CD14-positive monocyte (primary cell): ENCODE measurements around the gene PITPNC1. TPM values are rescaled to one million over a fixed set of nuclear protein-coding genes. Genes with fewer than 3 reads are reported as not detected.

Experiments used
- DNase-seq, 3 donors: peaks; one replicate each; pipeline ENCODE4 v3.0.0-alpha.2; 2011 to 2022
- H2AFZ ChIP-seq: 2 replicates; pipeline ENCODE4 v1.6.0; 2012; ENCODE audit warnings: mild to moderate bottlenecking, low read depth, low read length, inconsistent platforms; ENCODE audit not compliant: insufficient read depth, poor library complexity, severe bottlenecking
- H3K27ac ChIP-seq, 2 donors: 1 replicate in 1 of 2; 2 replicates in 1 of 2; pipeline ENCODE4 v1.5.1; 2012 to 2013; ENCODE audit warnings: low read length in 2 of 2, control low read depth in 1 of 2, inconsistent platforms in 1 of 2, low read depth in 1 of 2, mild to moderate bottlenecking in 1 of 2
- H3K27me3 ChIP-seq, 2 donors: one replicate each; pipeline versions ENCODE4 v1.6.0 to v1.6.1; 2011 to 2013; ENCODE audit warnings: low read length in 2 of 2; ENCODE audit not compliant: control insufficient read depth in 2 of 2, insufficient read depth in 2 of 2
- H3K36me3 ChIP-seq, 2 donors: replicated peaks in 1 of 2; 1 replicate in 1 of 2; 2 replicates in 1 of 2; pipeline versions ENCODE4 v1.5.1 to v1.6.1; 2012 to 2013; ENCODE audit warnings: low read length in 2 of 2, control low read depth in 1 of 2, inconsistent platforms in 1 of 2, mild to moderate bottlenecking in 1 of 2; ENCODE audit not compliant: insufficient read depth in 2 of 2, control insufficient read depth in 1 of 2
- H3K4me1 ChIP-seq, 2 donors: 1 replicate in 1 of 2; 2 replicates in 1 of 2; pipeline versions ENCODE4 v1.5.1 to v1.6.1; 2012 to 2013; ENCODE audit warnings: low read length in 2 of 2, control low read depth in 1 of 2, inconsistent platforms in 1 of 2, mild to moderate bottlenecking in 1 of 2, moderate library complexity in 1 of 2; ENCODE audit not compliant: insufficient read depth in 2 of 2, control insufficient read depth in 1 of 2
- H3K4me2 ChIP-seq: replicated peaks from 2 replicates; pipeline ENCODE3; 2012; ENCODE audit warnings: low read length, moderate library complexity, mild to moderate bottlenecking; ENCODE audit not compliant: poor library complexity, severe bottlenecking; ENCODE audit errors: extremely low read depth
- H3K4me3 ChIP-seq, 3 experiments: fragments of 200-600 bp in 1 of 3; sonication (generic) in 1 of 3; replicated peaks in 1 of 3; 1 replicate in 2 of 3; 2 replicates in 1 of 3; pipeline ENCODE4 v1.5.1; 2011 to 2013; ENCODE audit warnings: low read length in 3 of 3, mild to moderate bottlenecking in 3 of 3, control low read depth in 2 of 3, low read depth in 2 of 3, inconsistent platforms in 1 of 3, moderate library complexity in 1 of 3
- H3K79me2 ChIP-seq: 2 replicates; pipeline ENCODE4 v1.6.0; 2012; ENCODE audit warnings: mild to moderate bottlenecking, control low read depth, inconsistent platforms, low read length, moderate library complexity; ENCODE audit not compliant: insufficient read depth
- H3K9ac ChIP-seq: 2 replicates; pipeline ENCODE4 v1.6.0; 2017; ENCODE audit warnings: low read length, mild to moderate bottlenecking; ENCODE audit not compliant: insufficient read depth, poor library complexity, severe bottlenecking
- H3K9me3 ChIP-seq, 2 donors: replicated peaks in 1 of 2; 1 replicate in 1 of 2; 2 replicates in 1 of 2; pipeline versions ENCODE4 v1.5.1 to v1.6.1; 2012 to 2013; ENCODE audit warnings: low read length in 2 of 2, control low read depth in 1 of 2; ENCODE audit not compliant: control insufficient read depth in 1 of 2, insufficient read depth in 1 of 2
- H4K20me1 ChIP-seq: 2 replicates; pipeline ENCODE4 v1.6.0; 2012; ENCODE audit warnings: mild to moderate bottlenecking, low read length, control low read depth, moderate library complexity; ENCODE audit not compliant: insufficient read depth
- H3K27ac Mint-ChIP-seq, 7 donors: one replicate each; pipeline ENCODE4 v1.8.0; 2020; ENCODE audit warnings: mild to moderate bottlenecking in 7 of 7, mixed read lengths in 7 of 7, moderate library complexity in 6 of 7, inconsistent platforms in 2 of 7
- H3K27me3 Mint-ChIP-seq, 3 donors: one replicate each; pipeline ENCODE4 v1.8.0; 2021 to 2022; ENCODE audit warnings: low read depth in 3 of 3, mild to moderate bottlenecking in 3 of 3, mixed read lengths in 3 of 3, moderate library complexity in 3 of 3, inconsistent platforms in 1 of 3
- H3K36me3 Mint-ChIP-seq, 2 donors: one replicate each; pipeline ENCODE4 v1.8.0; 2020; ENCODE audit warnings: mixed read lengths in 2 of 2, inconsistent platforms in 1 of 2, mild to moderate bottlenecking in 1 of 2
- H3K4me1 Mint-ChIP-seq: one replicate; pipeline ENCODE4 v1.8.0; 2020; ENCODE audit warnings: mild to moderate bottlenecking, mixed read lengths
- H3K4me3 Mint-ChIP-seq, 2 donors: one replicate each; pipeline ENCODE4 v1.8.0; 2020; ENCODE audit warnings: mild to moderate bottlenecking in 2 of 2, mixed read lengths in 2 of 2, moderate library complexity in 1 of 2
- H3K9me3 Mint-ChIP-seq, 7 donors: one replicate each; pipeline ENCODE4 v1.8.0; 2020 to 2022; ENCODE audit warnings: mixed read lengths in 7 of 7, mild to moderate bottlenecking in 6 of 7, moderate library complexity in 6 of 7, inconsistent platforms in 2 of 7
- CTCF ChIP-seq: fragments of 200-600 bp; IDR thresholded peaks from one replicate; pipeline ENCODE4 v1.8.0; 2022; ENCODE audit warnings: antibody characterized with exemption, mild to moderate bottlenecking
- WGBS: methylation state at CpG from one replicate; pipeline ENCODE4 v1.1.5; 2013; ENCODE audit warnings: missing lambda C conversion rate; ENCODE audit not compliant: insufficient coverage; 5-methylcytosine and 5-hydroxymethylcytosine counted together
- intact Hi-C, 2 donors: fragments of 100-400 bp; cut with micrococcal nuclease; formaldehyde crosslinking; loops; one replicate each; pipeline versions ENCODE4 v1.15.0 to v1.15.1; 2023
- polyA plus RNA-seq, 3 donors: library from polyadenylated mRNA; depleted of rRNA in 1 of 3; unstranded in 2 of 3; stranded (reverse) in 1 of 3; fragments of 300-500 nt in 2 of 3; fragments of >200 nt in 1 of 3; fragmentation: Illumina TruSeq in 2 of 3; gene quantifications; 1 replicate in 2 of 3; 2 replicates in 1 of 3; pipeline ENCODE4 v1.2.3, GENCODE V29; 2012 to 2021

Gene PITPNC1
- polyA plus RNA-seq, 3 donors: 18.5 to 31.0 (median 21.7) TPM

DNA sequence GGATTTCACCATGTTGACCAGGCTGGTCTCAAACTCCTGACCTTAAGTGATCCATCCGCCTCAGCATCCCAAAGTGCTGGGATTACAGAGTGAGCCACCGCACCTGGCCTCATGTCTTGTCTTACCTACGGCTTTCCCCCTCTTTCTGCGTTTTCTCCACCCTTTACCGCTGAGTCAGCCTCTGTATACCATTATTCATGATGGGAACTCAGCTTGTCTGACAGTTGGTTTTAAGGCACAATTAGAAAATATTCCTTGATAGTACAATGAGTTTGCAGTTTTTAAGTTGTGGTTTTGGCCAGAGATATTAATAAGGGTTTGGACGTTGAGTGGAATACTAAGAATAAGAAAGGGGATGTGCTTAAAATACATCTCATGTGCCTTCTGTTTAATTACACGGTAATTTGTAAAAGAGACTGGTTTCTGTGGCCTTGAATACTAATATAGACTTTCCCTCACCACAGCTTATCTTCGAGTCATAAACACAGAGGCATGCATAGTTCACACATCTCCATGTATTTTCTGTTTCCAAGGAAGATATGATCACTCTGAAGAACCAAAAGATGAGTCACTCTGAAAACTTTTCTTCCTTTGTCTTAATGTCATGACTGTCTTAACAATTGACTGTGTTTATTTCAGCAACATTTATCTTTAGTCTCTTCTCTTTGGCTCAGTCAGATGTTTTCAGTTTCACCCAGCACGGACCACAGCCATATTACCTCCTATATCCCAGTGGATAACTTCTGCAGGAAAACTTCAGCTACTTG lies 54.4 kb downstream of the PITPNC1 start:
- DNase-seq: peak; percentile 49 to 73 (median 63)
- Mint-ChIP-seq H3K9me3 (peaks cover 0 to 2% (median 0%) of the 10 kb centered on the region in 7 donors), H3K36me3 (no peaks in the 10 kb centered on the region), H3K4me1 (peaks cover 52% of the 10 kb centered on the region), H3K27me3 (no peaks in the 10 kb centered on the region), H3K4me3 (peak overlapping the region in 1 of 2 donors; percentile 44), H3K27ac (peak overlapping the region; percentile 34 to 89 (median 71))
- peak overlapping the region; percentile 22 for H3K4me2 ChIP-seq
- intact Hi-C loops: loop anchor here in 1 of 2 donors (5.0 kb wide), 1 partner anchor 54 kb away; the partner anchor contains the start of gene PITPNC1
- H3K27ac ChIP-seq: peak overlapping the region in 1 of 2 donors; percentile 79
- peak overlapping the region in 1 of 3 experiments; percentile 0 for H3K4me3 ChIP-seq
- peaks cover 25% of the 10 kb centered on the region for H3K79me2 ChIP-seq
- H3K4me1 ChIP-seq: peaks cover 55 to 57% of the 10 kb centered on the region in 2 donors
- no peaks in the 10 kb centered on the region for H3K36me3 ChIP-seq
- no peak overlapping the region for H2AFZ ChIP-seq
- no peaks in the 10 kb centered on the region for H3K27me3 ChIP-seq
- WGBS: 33% methylated on average over 2 of the region's 9 CpGs
- H3K9ac ChIP-seq: no peak overlapping the region
- TF ChIP-seq CTCF: no peak
- no peaks in the 10 kb centered on the region for H3K9me3 ChIP-seq
- no peaks in the 10 kb centered on the region for H4K20me1 ChIP-seq

GRCh38 chr17:67433248-67433924 lies 56.3 kb downstream of the PITPNC1 start:
- peak overlapping the region in 1 of 3 experiments; percentile 69 for H3K4me3 ChIP-seq
- Mint-ChIP-seq H3K36me3 (no peaks in the 10 kb centered on the region), H3K27ac (peak overlapping the region; percentile 86 to 97 (median 89)), H3K4me1 (peaks cover 71% of the 10 kb centered on the region), H3K27me3 (no peaks in the 10 kb centered on the region), H3K9me3 (peaks cover 0 to 2% (median 0%) of the 10 kb centered on the region in 7 donors), H3K4me3 (peak overlapping the region; percentile 16 to 89)
- peak overlapping the region; percentile 79 to 88 for H3K27ac ChIP-seq
- no peaks in the 10 kb centered on the region for H3K9me3 ChIP-seq
- no peaks in the 10 kb centered on the region for H3K36me3 ChIP-seq
- H3K4me1 ChIP-seq: peaks cover 74% of the 10 kb centered on the region in 2 donors
- no peak for TF ChIP-seq CTCF
- H3K79me2 ChIP-seq: peaks cover 39% of the 10 kb centered on the region
- DNase-seq: peak in 1 of 3 donors; percentile 17
- peak overlapping the region; percentile 53 for H3K9ac ChIP-seq
- no peaks in the 10 kb centered on the region for H4K20me1 ChIP-seq
- no peak overlapping the region for H2AFZ ChIP-seq
- WGBS: 78% methylated on average over 17 of the region's 21 CpGs
- intact Hi-C loops: loop anchor here in 1 of 2 donors (5.0 kb wide), 1 partner anchor 56 kb away; the partner anchor contains the start of gene PITPNC1
- H3K27me3 ChIP-seq: no peaks in the 10 kb centered on the region
- H3K4me2 ChIP-seq: peak overlapping the region; percentile 76
